ENCODE data around the gene IQCK.
"Not testable (repeated sequence)": the region's sequence is repeated elsewhere in the genome, so short reads cannot be mapped to it uniquely, and the experiment has no call there.

Gene IQCK

GRCh38 chr16:19760356-19761060 is 42.4 kb downstream of the IQCK start:
- DNase-seq: no peak

GRCh38 chr16:19765860-19766553 is 47.9 kb downstream of the IQCK start:
- DNase-seq: no peak

- no peak for DNase-seq
Observed at GRCh38 chr16:19766554-19766884, 48.4 kb downstream of the IQCK start.

GRCh38 chr16:19766988-19767387 is 48.9 kb downstream of the IQCK start:
- no peak for DNase-seq

- no peak for DNase-seq
Observed at GRCh38 chr16:19767497-19767896, 49.4 kb downstream of the IQCK start.

- DNase-seq: no peak
Observed at GRCh38 chr16:19769239-19769638, 51.2 kb downstream of the IQCK start.

- DNase-seq: no peak
Observed at GRCh38 chr16:19771040-19771439, 53.0 kb downstream of the IQCK start.

GRCh38 chr16:19771796-19772195 is 53.7 kb downstream of the IQCK start:
- DNase-seq: no peak

- DNase-seq: no peak
Observed at GRCh38 chr16:19774024-19774423, 56.0 kb downstream of the IQCK start.

- no peak for DNase-seq
Observed at GRCh38 chr16:19776147-19776546, 58.1 kb downstream of the IQCK start.

- DNase-seq: no peak
Observed at GRCh38 chr16:19776565-19776964, 58.5 kb downstream of the IQCK start.

GRCh38 chr16:19780321-19780720 is 62.2 kb downstream of the IQCK start:
- DNase-seq: no peak

- no peak for DNase-seq
Observed at GRCh38 chr16:19781226-19781625, 63.2 kb downstream of the IQCK start.

GRCh38 chr16:19783363-19784182 is 65.5 kb downstream of the IQCK start:
- DNase-seq: no peak

GRCh38 chr16:19784183-19784736 is 66.2 kb downstream of the IQCK start:
- DNase-seq: no peak

GRCh38 chr16:19785081-19785480 is 67.0 kb downstream of the IQCK start:
- no peak for DNase-seq

GRCh38 chr16:19785512-19786130 is 67.5 kb downstream of the IQCK start:
- no peak for DNase-seq

GRCh38 chr16:19801369-19801768 is 83.3 kb downstream of the IQCK start:
- DNase-seq: not testable (repeated sequence)

- DNase-seq: not testable (repeated sequence)
Observed at GRCh38 chr16:19801824-19802223, 83.8 kb downstream of the IQCK start.

GRCh38 chr16:19802612-19803011 is 84.5 kb downstream of the IQCK start:
- DNase-seq: no peak

GRCh38 chr16:19804538-19805323 is 86.7 kb downstream of the IQCK start:
- peak; percentile 24 for DNase-seq

GRCh38 chr16:19805459-19806162 is 87.5 kb downstream of the IQCK start:
- no peak for DNase-seq

Measured in stimulated activated CD8-positive, alpha-beta memory T cell treated with anti-CD3 and anti-CD28 coated beads, Interleukin-4, amount 100 ng/mL, for 48 hours (primary cell).